Hippocampal formation (tissue), 2 donors: ENCODE data around the gene MAN1B1.

Experiments used
- DNase-seq, 2 donors: peaks; one replicate each; lab custom pipeline; 2025; lab: John Stamatoyannopoulos, UW

The MAN1B1 gene

GRCh38 chr9:137086531-137087408 is at the start of gene MAN1B1:
TSS of gene MAN1B1 (plus strand) at chr9:137086985. CDS start at chr9:137087000, 15 bp downstream.
- DNase-seq = peak; percentile 91 to 96

- no peak for DNase-seq
Measured at GRCh38 chr9:137037035-137037434, 49.8 kb upstream of the MAN1B1 start.

- DNase-seq = no peak
Measured at GRCh38 chr9:137037483-137037882, 49.3 kb upstream of the MAN1B1 start.

- no peak for DNase-seq
Measured at GRCh38 chr9:137038916-137039315, 47.9 kb upstream of the MAN1B1 start.

GRCh38 chr9:137039611-137040366 is 47.0 kb upstream of the MAN1B1 start:
- DNase-seq = no peak

GRCh38 chr9:137040568-137040967 is 46.2 kb upstream of the MAN1B1 start:
- no peak for DNase-seq

GRCh38 chr9:137041124-137041523 is 45.7 kb upstream of the MAN1B1 start:
- no peak for DNase-seq

GRCh38 chr9:137042751-137043727 is 43.7 kb upstream of the MAN1B1 start:
- no peak for DNase-seq

GRCh38 chr9:137044037-137044436 is 42.7 kb upstream of the MAN1B1 start:
- no peak for DNase-seq

- no peak for DNase-seq
Measured at GRCh38 chr9:137044502-137045177, 42.1 kb upstream of the MAN1B1 start.

- DNase-seq = peak in 1 of 2 donors; percentile 30
Measured at GRCh38 chr9:137045294-137046087, 41.3 kb upstream of the MAN1B1 start.

- peak; percentile 32 to 67 for DNase-seq
Measured at GRCh38 chr9:137046088-137046787, 40.5 kb upstream of the MAN1B1 start, which contains the start of gene NPDC1. TSS of gene NPDC1 (minus strand) at chr9:137046177. CDS start at chr9:137045989, 188 bp downstream.

- no peak for DNase-seq
Measured at GRCh38 chr9:137048655-137049543, 37.9 kb upstream of the MAN1B1 start.

- peak in 1 of 2 donors; percentile 45 for DNase-seq
Measured at GRCh38 chr9:137049544-137050449, 37.0 kb upstream of the MAN1B1 start.

- DNase-seq = no peak
Measured at GRCh38 chr9:137050570-137050969, 36.2 kb upstream of the MAN1B1 start.

- DNase-seq = no peak
Measured at GRCh38 chr9:137051145-137051724, 35.5 kb upstream of the MAN1B1 start.

GRCh38 chr9:137052293-137052692 is 34.5 kb upstream of the MAN1B1 start:
- no peak for DNase-seq
